H9 (cell line): ENCODE measurements around the gene JMJD8. TPM values are rescaled to one million over a fixed set of nuclear protein-coding genes. Genes with fewer than 3 reads are reported as not detected.
A peak's percentile ranks its signal among the peaks of the same experiment; 100 is the strongest.

ENCODE experiments used
- DNase-seq: peaks from one replicate; pipeline ENCODE4 v3.0.0-alpha.2; 2017
- H2AFZ ChIP-seq: one replicate; pipeline ENCODE4 v1.6.1; 2013; ENCODE audit warnings: mild to moderate bottlenecking, low read length, control low read depth, moderate library complexity
- H2AK5ac ChIP-seq: 2 replicates; pipeline ENCODE4 v1.6.1; 2013; ENCODE audit warnings: low read length, control low read depth, mixed read lengths; ENCODE audit not compliant: insufficient read length
- H2BK120ac ChIP-seq: one replicate; pipeline ENCODE4 v1.6.1; 2013; ENCODE audit warnings: low read depth, mild to moderate bottlenecking, low read length, control low read depth, inconsistent platforms; ENCODE audit not compliant: poor library complexity, severe bottlenecking
- H2BK12ac ChIP-seq: 2 replicates; pipeline ENCODE4 v1.6.1; 2013; ENCODE audit warnings: low read length, control low read depth, mixed read lengths, low read depth; ENCODE audit not compliant: insufficient read length
- H2BK15ac ChIP-seq: 2 replicates; pipeline ENCODE4 v1.6.1; 2013; ENCODE audit warnings: low read depth, low read length, control low read depth
- H2BK20ac ChIP-seq: one replicate; pipeline ENCODE4 v1.6.1; 2013; ENCODE audit warnings: low read depth, mild to moderate bottlenecking, low read length, control low read depth, inconsistent platforms; ENCODE audit not compliant: poor library complexity, severe bottlenecking
- H2BK5ac ChIP-seq: 2 replicates; pipeline ENCODE4 v1.6.1; 2013; ENCODE audit warnings: low read length, control low read depth, mixed read lengths; ENCODE audit not compliant: insufficient read length
- H3K14ac ChIP-seq: 2 replicates; pipeline ENCODE4 v1.6.1; 2013; ENCODE audit warnings: low read length, control low read depth; ENCODE audit not compliant: insufficient read depth
- H3K18ac ChIP-seq: 2 replicates; pipeline ENCODE4 v1.6.1; 2013; ENCODE audit warnings: low read depth, mild to moderate bottlenecking, mixed read lengths, low read length, control low read depth; ENCODE audit not compliant: insufficient read length
- H3K23ac ChIP-seq: 2 replicates; pipeline ENCODE4 v1.6.1; 2013; ENCODE audit warnings: low read length, control low read depth, mixed read lengths, low read depth; ENCODE audit not compliant: insufficient read length
- H3K23me2 ChIP-seq: 2 replicates; pipeline ENCODE4 v1.6.1; 2013; ENCODE audit warnings: low read depth, mild to moderate bottlenecking, mixed read lengths, low read length, control low read depth; ENCODE audit not compliant: insufficient read length, poor library complexity, severe bottlenecking
- H3K27ac ChIP-seq: 2 replicates; pipeline ENCODE4 v1.5.1; 2013; ENCODE audit warnings: low read length, control low read depth, mixed read lengths, low read depth; ENCODE audit not compliant: insufficient read length
- H3K27me3 ChIP-seq: 2 replicates; pipeline ENCODE4 v1.6.1; 2013; ENCODE audit warnings: low read length, control low read depth, inconsistent platforms; ENCODE audit not compliant: insufficient read depth
- H3K4ac ChIP-seq: 2 replicates; pipeline ENCODE4 v1.6.1; 2013; ENCODE audit warnings: low read depth, mild to moderate bottlenecking, control low read depth, inconsistent platforms, low read length, moderate library complexity
- H3K4me1 ChIP-seq: 2 replicates; pipeline ENCODE4 v1.6.1; 2013; ENCODE audit warnings: low read length, control low read depth, inconsistent platforms; ENCODE audit not compliant: insufficient read depth
- H3K4me2 ChIP-seq: 2 replicates; pipeline ENCODE4 v1.6.1; 2013; ENCODE audit warnings: low read length, control low read depth, mixed read lengths; ENCODE audit not compliant: insufficient read length, insufficient read depth
- H3K56ac ChIP-seq: 2 replicates; pipeline ENCODE4 v1.6.1; 2013; ENCODE audit warnings: low read depth, mild to moderate bottlenecking, mixed read lengths, low read length, control low read depth; ENCODE audit not compliant: insufficient read length
- H3K79me1 ChIP-seq: 2 replicates; pipeline ENCODE4 v1.6.1; 2013; ENCODE audit warnings: low read depth, mild to moderate bottlenecking, moderate library complexity, low read length, control low read depth, inconsistent platforms; ENCODE audit not compliant: insufficient read depth, poor library complexity, severe bottlenecking
- H3K79me2 ChIP-seq: 2 replicates; pipeline ENCODE4 v1.6.1; 2013; ENCODE audit warnings: low read length, control low read depth, inconsistent platforms; ENCODE audit not compliant: insufficient read depth
- H3K9ac ChIP-seq: 2 replicates; pipeline ENCODE4 v1.6.1; 2013; ENCODE audit warnings: low read length, control low read depth, mixed read lengths; ENCODE audit not compliant: insufficient read length; ENCODE audit errors: extremely low read depth
- H3K9me3 ChIP-seq: one replicate; pipeline ENCODE4 v1.6.1; 2013; ENCODE audit warnings: low read depth, low read length, inconsistent platforms; ENCODE audit not compliant: control insufficient read depth
- H3T11ph ChIP-seq: one replicate; pipeline ENCODE4 v1.6.1; 2013; ENCODE audit warnings: mild to moderate bottlenecking, low read length, control low read depth, inconsistent platforms
- H4K20me1 ChIP-seq: one replicate; pipeline ENCODE4 v1.6.1; 2013; ENCODE audit not compliant: control insufficient read depth, insufficient read length, insufficient read depth
- H4K5ac ChIP-seq: 2 replicates; pipeline ENCODE4 v1.6.1; 2013; ENCODE audit warnings: low read depth, mild to moderate bottlenecking, mixed read lengths, low read length, control low read depth; ENCODE audit not compliant: insufficient read length
- H4K8ac ChIP-seq: replicated peaks from 2 replicates; pipeline ENCODE4 v1.6.1; 2013; ENCODE audit warnings: low read length, control low read depth, mixed read lengths, low read depth; ENCODE audit not compliant: insufficient read length
- H4K91ac ChIP-seq: 2 replicates; pipeline ENCODE4 v1.6.1; 2013; ENCODE audit warnings: low read depth, mild to moderate bottlenecking, moderate library complexity, mixed read lengths, low read length, control low read depth; ENCODE audit not compliant: insufficient read length
- H3K27ac Mint-ChIP-seq, 3 experiments: 2 replicates in 2 of 3; 3 replicates in 1 of 3; pipeline ENCODE4 v1.8.0; 2020 to 2021; ENCODE audit warnings: mixed read lengths in 3 of 3, mild to moderate bottlenecking in 1 of 3, moderate library complexity in 1 of 3
- H3K27me3 Mint-ChIP-seq: 2 replicates; pipeline ENCODE4 v1.8.0; 2021; ENCODE audit warnings: low read depth, mild to moderate bottlenecking, moderate library complexity, mixed read lengths
- H3K36me3 Mint-ChIP-seq, 3 experiments: 2 replicates in 2 of 3; 3 replicates in 1 of 3; pipeline ENCODE4 v1.8.0; 2020 to 2021; ENCODE audit warnings: low read depth in 3 of 3, mixed read lengths in 3 of 3; ENCODE audit not compliant: insufficient read depth in 1 of 3
- H3K4me1 Mint-ChIP-seq, 2 experiments: 2 replicates each; pipeline ENCODE4 v1.8.0; 2020; ENCODE audit warnings: mixed read lengths in 2 of 2
- H3K4me3 Mint-ChIP-seq, 2 experiments: 2 replicates in 1 of 2; 3 replicates in 1 of 2; pipeline ENCODE4 v1.8.0; 2020 to 2021; ENCODE audit warnings: mild to moderate bottlenecking in 2 of 2, mixed read lengths in 2 of 2, moderate library complexity in 1 of 2
- H3K9me3 Mint-ChIP-seq, 2 experiments: 2 replicates in 1 of 2; 3 replicates in 1 of 2; pipeline ENCODE4 v1.8.0; 2020; ENCODE audit warnings: mild to moderate bottlenecking in 2 of 2, mixed read lengths in 2 of 2, moderate library complexity in 1 of 2
- WGBS: extraction: QIAGEN DNeasy Blood & Tissue Kit; methylation state at CpG from one replicate; pipeline ENCODE4 v1.1.7; 2013; ENCODE audit warnings: missing lambda C conversion rate, low lambda C conversion rate, mixed read lengths; ENCODE audit not compliant: insufficient read length; ENCODE audit errors: extremely low coverage; 5-methylcytosine and 5-hydroxymethylcytosine counted together
- total RNA-seq: library from RNA; stranded (reverse); gene quantifications from 2 replicates; pipeline ENCODE4 v1.2.1, GENCODE V29; 2021
- TF ChIP-seq, protein P1 (sequence below): fragments of 200-600 bp; sonication (generic); conservative IDR thresholded peaks from 3 replicates; pipeline ENCODE4 v1.8.0; 2021; ENCODE audit warnings: antibody characterized with exemption, mild to moderate bottlenecking

The JMJD8 gene
- total RNA-seq, 1 experiment from 2014 or later = 52.7 TPM

DNA sequence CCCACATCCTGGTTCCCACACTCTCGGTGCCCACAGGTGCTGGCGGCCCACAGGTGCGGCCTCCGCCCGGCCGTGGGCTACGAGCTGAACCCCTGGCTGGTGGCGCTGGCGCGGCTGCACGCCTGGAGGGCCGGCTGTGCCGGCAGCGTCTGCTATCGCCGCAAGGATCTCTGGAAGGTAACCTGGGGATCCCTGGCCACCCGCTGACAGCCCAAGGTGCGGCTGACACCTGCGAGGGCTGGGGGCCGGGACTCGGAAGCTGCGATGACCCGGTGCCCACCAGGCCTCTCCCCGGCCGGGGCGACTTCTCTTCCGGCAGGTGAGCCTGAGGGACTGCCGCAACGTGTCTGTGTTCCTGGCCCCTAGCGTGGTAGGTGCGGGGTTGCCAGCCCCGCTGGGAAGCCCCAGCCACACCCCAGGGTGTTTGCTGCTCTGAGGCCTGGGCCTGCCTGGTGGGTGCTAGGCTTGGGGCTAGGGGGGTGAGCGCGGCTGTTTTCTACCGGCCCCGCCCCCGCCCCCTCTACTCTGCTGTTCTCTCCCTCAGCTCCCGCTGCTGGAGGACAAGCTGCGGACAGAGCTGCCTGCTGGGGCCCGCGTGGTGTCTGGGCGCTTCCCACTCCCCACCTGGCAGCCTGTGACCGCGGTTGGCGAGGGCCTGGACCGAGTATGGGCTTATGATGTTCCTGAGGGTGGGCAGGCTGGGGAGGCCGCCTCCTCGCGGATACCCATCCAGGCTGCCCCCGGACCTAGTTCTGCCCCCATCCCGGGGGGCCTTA is 37.8 kb upstream of the JMJD8 start:
- Histone ChIP-seq H3K4me1 (no peaks in the 10 kb centered on the region), H3K18ac (no peak overlapping the region), H3K79me2 (no peaks in the 10 kb centered on the region), H2BK12ac (no peak overlapping the region), H3K56ac (no peak overlapping the region), H3K23me2 (peaks cover 2% of the 10 kb centered on the region), H3K23ac (no peak overlapping the region), H4K5ac (no peak overlapping the region), H3K79me1 (no peaks in the 10 kb centered on the region), H4K8ac (no peak overlapping the region), H3K4me2 (no peak overlapping the region), H2BK5ac (no peak overlapping the region), H4K20me1 (no peaks in the 10 kb centered on the region), H3T11ph (no peak overlapping the region), H2AFZ (no peak overlapping the region), H3K27ac (no peak overlapping the region), H3K9me3 (no peaks in the 10 kb centered on the region), H2AK5ac (no peak overlapping the region), H2BK20ac (no peak overlapping the region), H4K91ac (no peak overlapping the region), H3K14ac (no peak overlapping the region), H3K27me3 (no peaks in the 10 kb centered on the region), H2BK120ac (no peak overlapping the region), H3K4ac (no peak overlapping the region), H2BK15ac (no peak overlapping the region), H3K9ac (no peak overlapping the region)
- Mint-ChIP-seq H3K4me1 (peaks cover 8 to 18% of the 10 kb centered on the region in 2 experiments), H3K27ac (no peak overlapping the region), H3K27me3 (peaks cover 27% of the 10 kb centered on the region), H3K9me3 (no peaks in the 10 kb centered on the region), H3K4me3 (peak overlapping the region in 1 of 2 experiments; percentile 29; a peak in 1 of 5 replicates), H3K36me3 (peaks cover 0 to 5% (median 3%) of the 10 kb centered on the region in 3 experiments; a peak in 1 of 7 replicates)
- no CpG with 5 or more reads among the region's 51 CpGs for WGBS
- TF ChIP-seq, protein P1, sequence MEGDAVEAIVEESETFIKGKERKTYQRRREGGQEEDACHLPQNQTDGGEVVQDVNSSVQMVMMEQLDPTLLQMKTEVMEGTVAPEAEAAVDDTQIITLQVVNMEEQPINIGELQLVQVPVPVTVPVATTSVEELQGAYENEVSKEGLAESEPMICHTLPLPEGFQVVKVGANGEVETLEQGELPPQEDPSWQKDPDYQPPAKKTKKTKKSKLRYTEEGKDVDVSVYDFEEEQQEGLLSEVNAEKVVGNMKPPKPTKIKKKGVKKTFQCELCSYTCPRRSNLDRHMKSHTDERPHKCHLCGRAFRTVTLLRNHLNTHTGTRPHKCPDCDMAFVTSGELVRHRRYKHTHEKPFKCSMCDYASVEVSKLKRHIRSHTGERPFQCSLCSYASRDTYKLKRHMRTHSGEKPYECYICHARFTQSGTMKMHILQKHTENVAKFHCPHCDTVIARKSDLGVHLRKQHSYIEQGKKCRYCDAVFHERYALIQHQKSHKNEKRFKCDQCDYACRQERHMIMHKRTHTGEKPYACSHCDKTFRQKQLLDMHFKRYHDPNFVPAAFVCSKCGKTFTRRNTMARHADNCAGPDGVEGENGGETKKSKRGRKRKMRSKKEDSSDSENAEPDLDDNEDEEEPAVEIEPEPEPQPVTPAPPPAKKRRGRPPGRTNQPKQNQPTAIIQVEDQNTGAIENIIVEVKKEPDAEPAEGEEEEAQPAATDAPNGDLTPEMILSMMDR = no peak
- DNase-seq = no peak
